GM12874 (cell line): ENCODE results near the gene TYROBP.

Source experiments
- TF ChIP-seq, protein P1 (sequence below): IDR thresholded peaks from 2 replicates; pipeline ENCODE4 v1.5.1; 2011; ENCODE audit warnings: low read depth, mild to moderate bottlenecking, control low read depth, low read length, moderate library complexity; ENCODE audit not compliant: insufficient read depth

The TYROBP gene

DNA sequence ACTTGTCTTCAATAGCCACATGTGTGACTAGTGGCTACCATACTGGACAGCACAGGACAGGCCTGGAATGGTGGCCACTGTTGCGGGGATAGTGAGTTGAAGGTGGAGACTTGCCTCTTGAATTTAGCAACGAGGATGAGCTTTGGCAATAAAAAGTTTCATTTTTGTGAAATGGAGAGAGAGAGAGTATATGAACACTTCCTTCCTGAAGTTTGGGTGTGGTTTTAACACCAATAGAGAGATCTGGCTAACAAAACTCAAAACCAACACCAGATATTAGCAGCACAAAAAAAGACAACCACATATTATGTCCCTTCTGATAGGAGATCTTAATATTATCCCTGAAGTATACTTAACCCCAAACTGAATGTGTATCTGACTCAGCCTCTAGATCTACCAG lies 21.8 kb upstream of the TYROBP start:
- TF ChIP-seq, protein P1, sequence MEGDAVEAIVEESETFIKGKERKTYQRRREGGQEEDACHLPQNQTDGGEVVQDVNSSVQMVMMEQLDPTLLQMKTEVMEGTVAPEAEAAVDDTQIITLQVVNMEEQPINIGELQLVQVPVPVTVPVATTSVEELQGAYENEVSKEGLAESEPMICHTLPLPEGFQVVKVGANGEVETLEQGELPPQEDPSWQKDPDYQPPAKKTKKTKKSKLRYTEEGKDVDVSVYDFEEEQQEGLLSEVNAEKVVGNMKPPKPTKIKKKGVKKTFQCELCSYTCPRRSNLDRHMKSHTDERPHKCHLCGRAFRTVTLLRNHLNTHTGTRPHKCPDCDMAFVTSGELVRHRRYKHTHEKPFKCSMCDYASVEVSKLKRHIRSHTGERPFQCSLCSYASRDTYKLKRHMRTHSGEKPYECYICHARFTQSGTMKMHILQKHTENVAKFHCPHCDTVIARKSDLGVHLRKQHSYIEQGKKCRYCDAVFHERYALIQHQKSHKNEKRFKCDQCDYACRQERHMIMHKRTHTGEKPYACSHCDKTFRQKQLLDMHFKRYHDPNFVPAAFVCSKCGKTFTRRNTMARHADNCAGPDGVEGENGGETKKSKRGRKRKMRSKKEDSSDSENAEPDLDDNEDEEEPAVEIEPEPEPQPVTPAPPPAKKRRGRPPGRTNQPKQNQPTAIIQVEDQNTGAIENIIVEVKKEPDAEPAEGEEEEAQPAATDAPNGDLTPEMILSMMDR: no peak

DNA sequence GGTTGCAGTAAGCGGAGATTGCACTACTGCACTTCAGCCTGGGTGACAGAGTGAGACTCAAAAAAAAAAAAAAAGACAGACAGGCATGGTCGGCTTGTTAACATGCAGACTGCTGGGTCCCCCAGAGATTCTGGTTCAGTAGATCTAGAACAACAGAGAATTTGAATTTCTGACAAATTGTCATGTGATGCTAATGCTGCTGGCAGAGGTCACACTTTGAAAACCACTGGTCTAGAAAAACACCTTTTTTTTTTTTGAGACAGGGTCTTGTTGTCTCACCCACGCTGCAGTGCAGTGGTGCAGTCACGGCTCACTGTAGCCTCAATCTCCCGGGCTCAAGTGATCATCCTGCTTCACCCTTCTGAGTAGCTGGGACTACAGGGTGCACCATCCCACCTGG lies 20.4 kb upstream of the TYROBP start:
- TF ChIP-seq, protein P1: no peak

DNA sequence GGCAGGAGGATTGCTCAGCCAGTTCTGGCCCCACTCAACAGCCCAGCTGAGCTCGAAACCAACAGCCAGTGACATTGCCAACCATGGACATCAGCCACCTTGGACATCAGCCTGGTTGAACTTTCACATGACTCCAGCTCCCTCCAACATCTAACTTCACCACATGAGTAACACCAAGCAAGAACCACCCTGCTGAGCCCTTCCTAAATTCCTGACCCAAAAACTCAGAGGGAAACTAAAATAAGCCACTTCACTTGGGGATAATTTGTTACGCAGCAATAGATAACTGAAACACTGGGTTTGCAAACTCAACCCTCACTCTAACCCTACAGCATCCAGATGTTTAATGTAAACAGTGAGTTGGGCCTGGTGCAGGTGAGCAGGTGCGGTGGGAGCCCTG lies 17.4 kb upstream of the TYROBP start:
- TF ChIP-seq, protein P1: no peak

DNA sequence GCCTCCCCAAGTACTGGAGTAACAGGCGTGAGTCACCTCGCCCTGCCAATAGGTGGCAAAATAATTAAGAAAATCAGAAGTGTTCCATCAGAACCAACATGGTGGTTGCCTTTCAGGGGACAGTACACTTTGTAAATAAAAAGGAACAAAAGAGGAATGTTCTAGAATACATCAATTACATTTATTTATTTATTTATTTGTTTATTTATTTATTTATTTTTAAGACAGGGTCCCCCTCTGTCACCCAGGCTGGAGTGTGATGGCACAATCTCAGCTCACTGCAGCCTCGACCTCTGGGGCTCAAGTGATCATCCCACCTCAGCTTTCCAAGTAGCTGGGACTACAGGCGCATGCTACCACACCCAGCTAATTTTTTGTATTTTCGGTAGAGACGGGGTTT lies 12.9 kb upstream of the TYROBP start:
- TF ChIP-seq, protein P1: no peak

DNA sequence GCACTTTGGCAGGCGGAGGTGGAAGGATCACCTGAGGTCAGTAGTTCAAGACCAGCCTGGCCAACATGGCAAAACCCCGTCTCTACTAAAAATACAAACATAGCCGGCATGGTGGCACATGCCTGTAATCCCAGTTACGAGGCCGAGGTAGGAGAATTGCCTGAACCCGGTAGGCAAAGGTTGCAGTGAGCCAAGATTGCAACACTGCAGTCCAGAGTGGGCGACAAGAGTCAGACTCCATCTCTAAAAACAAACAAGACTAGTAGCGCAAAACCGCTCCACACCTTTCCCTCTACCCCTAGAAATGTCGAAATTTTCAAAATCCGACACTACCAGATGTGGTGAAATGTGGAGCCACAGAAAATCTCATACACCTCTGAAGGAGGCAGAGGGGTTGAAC lies 11.2 kb upstream of the TYROBP start:
- TF ChIP-seq, protein P1: no peak

DNA sequence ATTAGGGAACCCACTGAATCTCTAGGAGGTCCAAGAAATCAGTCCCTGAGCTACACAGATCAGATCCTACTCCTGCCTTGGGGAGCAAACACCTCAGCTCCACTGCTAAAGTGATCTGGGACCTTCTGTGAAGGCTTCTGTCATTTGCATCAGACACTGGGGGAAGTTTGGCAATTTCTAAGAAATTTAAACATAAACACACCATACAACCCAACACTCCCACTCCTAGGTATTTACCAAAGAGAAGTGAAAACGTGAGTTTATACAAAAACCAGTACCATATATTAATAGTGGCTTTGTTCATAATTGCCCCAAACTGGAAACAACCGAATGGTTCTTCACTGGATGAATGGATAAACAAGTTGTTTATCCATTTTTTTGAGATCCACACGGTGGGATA lies 7.3 kb upstream of the TYROBP start:
- TF ChIP-seq, protein P1: no peak

DNA sequence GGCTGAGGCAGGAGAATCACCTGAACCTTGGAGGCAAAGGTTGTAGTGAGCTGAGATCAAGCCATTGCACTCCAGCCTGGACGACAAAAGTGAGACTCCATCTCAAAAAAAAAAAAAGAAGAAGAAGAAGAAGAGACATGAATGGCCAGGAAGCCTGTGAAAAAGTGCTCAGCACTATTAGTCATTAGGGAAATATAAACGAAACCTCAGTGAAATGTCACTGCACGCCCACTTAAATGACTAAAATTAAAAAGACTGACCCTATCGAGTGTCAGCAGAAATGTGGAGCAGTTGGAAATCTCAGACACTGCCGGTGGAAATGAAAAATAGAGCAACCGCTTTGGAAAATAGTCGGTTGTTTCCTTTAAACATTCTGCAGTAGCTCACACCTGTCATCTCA lies 5.5 kb upstream of the TYROBP start:
- TF ChIP-seq, protein P1: no peak

DNA sequence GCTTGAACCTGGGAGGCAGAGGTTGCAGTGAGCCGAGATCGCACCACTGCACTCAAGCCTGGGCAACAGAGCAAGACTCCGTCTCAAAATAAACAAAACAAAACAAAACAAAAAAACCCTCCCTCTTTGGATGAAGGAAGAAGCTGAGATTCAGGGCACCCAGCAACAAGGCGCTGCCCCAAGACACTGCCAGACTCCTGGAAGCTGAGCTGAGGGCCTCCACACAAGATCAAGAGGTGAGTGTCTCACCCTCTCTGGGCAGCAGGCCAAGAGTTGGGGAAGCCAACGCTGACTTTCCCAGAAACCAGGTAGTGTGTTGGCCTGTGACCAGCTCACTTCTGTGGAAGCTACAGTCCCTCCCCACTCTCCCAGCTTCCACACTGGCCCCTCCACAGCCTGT lies 3.7 kb upstream of the TYROBP start:
- TF ChIP-seq, protein P1: no peak
